NCI-H146 treated with DMSO at 0.1 percent for 48 hours (cell line): ENCODE data around the gene GORAB.

ENCODE experiments used
- DNase-seq: peaks from one replicate; lab custom pipeline; 2025; ENCODE audit not compliant: unreplicated experiment; lab: John Stamatoyannopoulos, UW

Gene GORAB

GRCh38 chr1:170537798-170538503 lies 6.0 kb downstream of the GORAB start:
- no peak for DNase-seq

GRCh38 chr1:170538687-170539086 lies 6.7 kb downstream of the GORAB start:
- no peak for DNase-seq

GRCh38 chr1:170539154-170539553 lies 7.2 kb downstream of the GORAB start:
- DNase-seq = no peak

- DNase-seq = no peak
Observed at GRCh38 chr1:170544624-170545023, 12.7 kb downstream of the GORAB start.

- DNase-seq = no peak
Observed at GRCh38 chr1:170545476-170545875, 13.5 kb downstream of the GORAB start.

GRCh38 chr1:170547255-170547654 lies 15.3 kb downstream of the GORAB start:
- DNase-seq = no peak

GRCh38 chr1:170548497-170548896 lies 16.5 kb downstream of the GORAB start:
- no peak for DNase-seq

GRCh38 chr1:170555370-170555769 lies 23.4 kb downstream of the GORAB start:
- DNase-seq = no peak

- no peak for DNase-seq
Observed at GRCh38 chr1:170556917-170557316, 25.0 kb downstream of the GORAB start.

GRCh38 chr1:170558731-170559130 lies 26.8 kb downstream of the GORAB start:
- no peak for DNase-seq

- DNase-seq = no peak
Observed at GRCh38 chr1:170559166-170559565, 27.2 kb downstream of the GORAB start.

- DNase-seq = no peak
Observed at GRCh38 chr1:170560681-170561285, 28.8 kb downstream of the GORAB start.

- no peak for DNase-seq
Observed at GRCh38 chr1:170562646-170563338, 30.8 kb downstream of the GORAB start.

- DNase-seq = no peak
Observed at GRCh38 chr1:170567214-170567613, 35.2 kb downstream of the GORAB start.

- no peak for DNase-seq
Observed at GRCh38 chr1:170568197-170568596, 36.2 kb downstream of the GORAB start.

GRCh38 chr1:170576980-170577379 lies 45.0 kb downstream of the GORAB start:
- DNase-seq = no peak

- no peak for DNase-seq
Observed at GRCh38 chr1:170578359-170578758, 46.4 kb downstream of the GORAB start.

GRCh38 chr1:170580636-170581440 lies 48.9 kb downstream of the GORAB start:
- no peak for DNase-seq

GRCh38 chr1:170583186-170583585 lies 51.2 kb downstream of the GORAB start:
- DNase-seq = no peak

GRCh38 chr1:170586321-170587252 lies 54.6 kb downstream of the GORAB start:
- DNase-seq = no peak
